Stimulated activated effector memory CD8-positive, alpha-beta T cell treated with anti-CD3 and anti-CD28 coated beads, Interleukin-12 subunit alpha, Interleukin-12 subunit beta, amount 100 ng/mL, for 72 hours (primary cell): ENCODE measurements around the gene RGS7.
"Not testable (repeated sequence)": the region's sequence is repeated elsewhere in the genome, so short reads cannot be mapped to it uniquely, and the experiment has no call there.

Source experiments
- ATAC-seq: fragments of 150-1000 bp; cut with Tn5 transposase; 2 replicates; pipeline ENCODE4 v1.10.0; 2021
- DNase-seq, 2 donors: peaks; one replicate each; pipeline ENCODE4 v3.0.0; 2021 to 2022; ENCODE audit warnings: low spot score in 2 of 2
- H3K27ac Mint-ChIP-seq: one replicate; pipeline ENCODE4 v1.8.0; 2022; ENCODE audit warnings: mild to moderate bottlenecking, mixed read lengths
- H3K36me3 Mint-ChIP-seq: one replicate; pipeline ENCODE4 v1.8.0; 2022; ENCODE audit warnings: mild to moderate bottlenecking, mixed read lengths
- H3K4me1 Mint-ChIP-seq: one replicate; pipeline ENCODE4 v1.8.0; 2022; ENCODE audit warnings: mixed read lengths
- H3K4me3 Mint-ChIP-seq: one replicate; pipeline ENCODE4 v1.8.0; 2022; ENCODE audit warnings: mild to moderate bottlenecking, mixed read lengths
- H3K9me3 Mint-ChIP-seq: one replicate; pipeline ENCODE4 v1.8.0; 2022; ENCODE audit warnings: mixed read lengths

RGS7 gene

GRCh38 chr1:241266121-241266520, 90.9 kb downstream of the RGS7 start:
- ATAC-seq (no peak), DNase-seq (no peak)
- Mint-ChIP-seq H3K9me3 (peaks cover 13% of the 10 kb centered on the region), H3K4me3 (no peak overlapping the region), H3K36me3 (no peaks in the 10 kb centered on the region), H3K4me1 (no peaks in the 10 kb centered on the region), H3K27ac (no peak overlapping the region)

DNA sequence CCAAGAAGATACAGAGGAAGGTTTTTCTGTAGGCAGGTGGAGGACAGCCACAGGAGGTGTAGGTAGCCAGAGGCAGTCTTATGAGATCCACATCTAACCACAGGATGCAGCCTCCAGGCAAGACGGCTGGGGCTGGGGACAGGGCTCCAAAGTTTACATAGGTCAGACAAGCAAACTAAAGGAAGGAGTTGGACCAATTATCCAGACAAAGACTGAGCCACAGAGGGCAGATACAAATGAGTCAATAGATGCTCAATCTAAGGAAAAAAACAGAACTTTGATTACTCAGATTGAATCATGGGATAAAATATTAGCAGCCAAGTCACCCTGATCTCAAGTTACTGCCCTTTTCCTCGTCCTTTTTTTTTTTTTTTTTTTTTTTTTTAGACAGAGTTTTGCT, 91.6 kb downstream of the RGS7 start:
- ATAC-seq = no peak
- Mint-ChIP-seq H3K9me3 (peaks cover 13% of the 10 kb centered on the region), H3K4me1 (no peaks in the 10 kb centered on the region), H3K36me3 (no peaks in the 10 kb centered on the region), H3K27ac (no peak overlapping the region), H3K4me3 (no peak overlapping the region)
- DNase-seq = no peak

DNA sequence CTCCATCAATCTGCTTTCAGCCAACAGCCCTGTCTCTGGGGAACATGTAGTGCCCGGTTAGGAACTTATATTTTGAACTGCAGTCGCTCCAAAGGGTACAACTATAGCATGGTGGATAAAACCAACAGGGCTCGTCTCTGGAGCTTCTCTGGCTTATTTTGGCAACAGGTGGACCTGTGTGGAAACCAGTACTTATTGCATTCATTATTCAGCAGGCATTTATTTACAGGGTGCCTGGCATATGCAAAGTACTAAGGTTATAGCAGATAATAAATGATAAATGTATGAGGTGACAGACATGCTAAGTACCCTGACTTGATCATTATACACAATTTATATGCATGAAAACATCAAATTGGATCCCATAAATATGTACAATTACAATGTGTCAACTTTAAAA, 93.7 kb downstream of the RGS7 start:
- Mint-ChIP-seq H3K4me1 (no peaks in the 10 kb centered on the region), H3K27ac (no peak overlapping the region), H3K9me3 (peaks cover 16% of the 10 kb centered on the region), H3K36me3 (no peaks in the 10 kb centered on the region), H3K4me3 (no peak overlapping the region)
- DNase-seq (no peak), ATAC-seq (no peak)

GRCh38 chr1:241253471-241253870, 103.5 kb downstream of the RGS7 start:
- DNase-seq (no peak), ATAC-seq (no peak)
- Mint-ChIP-seq H3K9me3 (peaks cover 11% of the 10 kb centered on the region), H3K27ac (no peak overlapping the region), H3K36me3 (no peaks in the 10 kb centered on the region), H3K4me3 (no peak overlapping the region), H3K4me1 (no peaks in the 10 kb centered on the region)

- Mint-ChIP-seq H3K4me3 (no peak overlapping the region), H3K4me1 (no peaks in the 10 kb centered on the region), H3K36me3 (no peaks in the 10 kb centered on the region), H3K9me3 (peaks cover 17% of the 10 kb centered on the region), H3K27ac (no peak overlapping the region)
- DNase-seq (no peak), ATAC-seq (no peak)
These were observed 106.5 kb downstream of the RGS7 start for GRCh38 chr1:241250465-241250864.

GRCh38 chr1:241240069-241240468, 116.9 kb downstream of the RGS7 start:
- no peak overlapping the region for H3K4me3 Mint-ChIP-seq
- peaks cover 18% of the 10 kb centered on the region for H3K9me3 Mint-ChIP-seq
- DNase-seq (no peak), ATAC-seq (no peak)
- H3K4me1 Mint-ChIP-seq = no peaks in the 10 kb centered on the region
- H3K36me3 Mint-ChIP-seq = no peaks in the 10 kb centered on the region
- H3K27ac Mint-ChIP-seq = no peak overlapping the region

- H3K4me3 Mint-ChIP-seq = no peak overlapping the region
These were observed 119.1 kb downstream of the RGS7 start for GRCh38 chr1:241237873-241238272.

DNA sequence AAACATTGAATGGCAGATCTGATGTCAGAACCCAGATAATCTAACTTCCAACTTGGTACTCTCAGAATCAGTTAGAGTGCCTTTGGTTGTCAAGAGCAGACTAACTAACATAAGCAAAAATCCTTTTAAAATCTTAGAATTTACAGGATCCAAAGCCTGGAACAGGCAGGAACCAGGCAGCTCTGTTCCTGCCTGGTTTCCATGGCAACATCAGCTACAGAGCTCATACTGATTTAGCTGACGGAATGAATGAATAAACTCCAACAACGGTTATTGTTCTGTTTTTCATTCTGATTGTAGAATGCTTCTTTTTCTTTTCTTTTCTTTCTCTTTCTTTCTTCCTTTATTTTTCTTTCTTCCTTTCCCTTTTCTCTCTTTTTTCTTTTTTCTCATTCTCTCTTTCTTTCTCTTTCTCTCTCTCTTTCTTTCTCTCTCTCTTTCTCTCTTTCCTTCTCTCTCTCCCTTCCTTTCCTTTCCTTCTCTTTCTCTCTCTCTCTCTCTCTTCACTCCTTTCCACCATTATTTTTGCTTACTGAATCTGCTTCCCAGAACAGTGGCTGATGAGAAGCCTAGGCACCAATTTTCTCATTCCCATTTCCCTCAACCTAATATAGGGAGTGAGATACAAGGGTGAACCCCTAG, 121.6 kb downstream of the RGS7 start:
- DNase-seq = no peak
- Mint-ChIP-seq H3K36me3 (no peaks in the 10 kb centered on the region), H3K4me1 (no peaks in the 10 kb centered on the region), H3K4me3 (no peak overlapping the region), H3K9me3 (peaks cover 14% of the 10 kb centered on the region), H3K27ac (no peak overlapping the region)
- ATAC-seq = no peak

More at GRCh38 chr1:241237873-241238272, 119.1 kb downstream of the RGS7 start:
- ATAC-seq (no peak), DNase-seq (no peak)
- peaks cover 15% of the 10 kb centered on the region for H3K9me3 Mint-ChIP-seq
- H3K36me3 Mint-ChIP-seq = no peaks in the 10 kb centered on the region
- H3K4me1 Mint-ChIP-seq = no peaks in the 10 kb centered on the region
- H3K27ac Mint-ChIP-seq = no peak overlapping the region

- Mint-ChIP-seq H3K4me3 (no peak overlapping the region), H3K36me3 (no peaks in the 10 kb centered on the region), H3K4me1 (no peaks in the 10 kb centered on the region), H3K9me3 (peaks cover 11% of the 10 kb centered on the region), H3K27ac (no peak overlapping the region)
- DNase-seq (no peak), ATAC-seq (no peak)
These were observed 127.3 kb downstream of the RGS7 start for GRCh38 chr1:241229711-241230110.

GRCh38 chr1:241229216-241229615, 127.8 kb downstream of the RGS7 start:
- no peak overlapping the region for H3K4me3 Mint-ChIP-seq
- peaks cover 11% of the 10 kb centered on the region for H3K9me3 Mint-ChIP-seq
- H3K27ac Mint-ChIP-seq = no peak overlapping the region
- ATAC-seq = no peak
- no peak for DNase-seq
- no peaks in the 10 kb centered on the region for H3K4me1 Mint-ChIP-seq
- H3K36me3 Mint-ChIP-seq = no peaks in the 10 kb centered on the region

DNA sequence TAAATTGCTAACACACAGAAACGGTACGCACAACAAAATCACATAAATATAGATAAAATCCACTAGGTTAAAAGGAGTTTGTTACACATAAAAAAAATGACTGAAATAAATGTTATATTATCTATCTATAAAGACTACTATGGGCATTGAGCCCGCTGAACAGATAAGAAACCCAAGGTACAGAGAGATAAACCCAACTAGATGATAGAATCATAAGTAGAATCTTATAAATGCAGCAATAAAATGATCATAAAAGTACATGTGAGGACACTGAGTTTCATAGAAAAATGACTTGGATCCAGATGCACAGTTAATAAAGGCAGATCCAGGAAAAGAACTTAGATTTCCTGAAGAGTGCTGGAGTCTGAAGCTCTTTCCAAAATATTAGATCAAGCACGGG, 128.7 kb downstream of the RGS7 start:
- Mint-ChIP-seq H3K9me3 (peaks cover 9% of the 10 kb centered on the region), H3K27ac (no peak overlapping the region), H3K4me3 (no peak overlapping the region), H3K4me1 (no peaks in the 10 kb centered on the region), H3K36me3 (no peaks in the 10 kb centered on the region)
- DNase-seq (no peak), ATAC-seq (no peak)

GRCh38 chr1:241225741-241226140, 131.3 kb downstream of the RGS7 start:
- DNase-seq (no peak), ATAC-seq (no peak)
- H3K9me3 Mint-ChIP-seq = peaks cover 14% of the 10 kb centered on the region
- no peaks in the 10 kb centered on the region for H3K36me3 Mint-ChIP-seq
- no peak overlapping the region for H3K27ac Mint-ChIP-seq
- no peaks in the 10 kb centered on the region for H3K4me1 Mint-ChIP-seq
- no peak overlapping the region for H3K4me3 Mint-ChIP-seq

- H3K36me3 Mint-ChIP-seq, H3K27ac Mint-ChIP-seq, ATAC-seq, H3K4me3 Mint-ChIP-seq, DNase-seq, H3K4me1 Mint-ChIP-seq: not testable (repeated sequence)
- peaks cover 16% of the 10 kb centered on the region for H3K9me3 Mint-ChIP-seq
These were observed 132.8 kb downstream of the RGS7 start for GRCh38 chr1:241224189-241224588.

GRCh38 chr1:241222813-241223212, 134.2 kb downstream of the RGS7 start:
- H3K4me3 Mint-ChIP-seq = not testable (repeated sequence)

DNA sequence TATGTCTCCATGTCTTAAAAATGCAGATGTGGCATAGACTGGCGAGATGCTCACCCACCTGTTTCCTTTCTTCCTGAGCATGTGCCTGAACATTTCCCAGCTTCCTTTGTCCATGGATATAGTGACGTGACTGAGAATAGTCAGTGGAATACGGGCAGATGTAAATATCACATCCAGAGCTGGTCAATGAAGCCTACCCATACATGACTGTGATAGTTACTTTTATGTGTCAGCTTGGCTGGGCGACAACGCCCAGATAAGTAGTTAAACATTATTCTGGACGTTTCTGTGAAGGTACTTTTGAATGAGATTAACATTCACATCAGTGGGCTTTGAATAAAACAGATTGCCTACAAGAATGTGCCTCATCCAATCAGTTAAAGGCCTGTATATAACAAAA, 135.7 kb downstream of the RGS7 start:
- ATAC-seq (no peak), DNase-seq (no peak)
- Mint-ChIP-seq H3K4me1 (no peaks in the 10 kb centered on the region), H3K27ac (no peak overlapping the region), H3K9me3 (peaks cover 17% of the 10 kb centered on the region), H3K36me3 (no peaks in the 10 kb centered on the region), H3K4me3 (no peak overlapping the region)

More at GRCh38 chr1:241222813-241223212, 134.2 kb downstream of the RGS7 start:
- H3K36me3 Mint-ChIP-seq, DNase-seq, H3K4me1 Mint-ChIP-seq, ATAC-seq, H3K27ac Mint-ChIP-seq: not testable (repeated sequence)
- peaks cover 17% of the 10 kb centered on the region for H3K9me3 Mint-ChIP-seq

GRCh38 chr1:241220913-241221312, 136.1 kb downstream of the RGS7 start:
- H3K4me3 Mint-ChIP-seq, H3K27ac Mint-ChIP-seq, H3K36me3 Mint-ChIP-seq, DNase-seq, ATAC-seq, H3K4me1 Mint-ChIP-seq: not testable (repeated sequence)
- H3K9me3 Mint-ChIP-seq = peaks cover 17% of the 10 kb centered on the region

- H3K27ac Mint-ChIP-seq = no peak overlapping the region
- no peak overlapping the region for H3K4me3 Mint-ChIP-seq
- peaks cover 22% of the 10 kb centered on the region for H3K9me3 Mint-ChIP-seq
- H3K36me3 Mint-ChIP-seq = no peaks in the 10 kb centered on the region
- ATAC-seq = no peak
- no peaks in the 10 kb centered on the region for H3K4me1 Mint-ChIP-seq
- no peak for DNase-seq
These were observed 137.6 kb downstream of the RGS7 start for GRCh38 chr1:241219449-241219848.
